ACC112 (cell line): ENCODE measurements around the gene RALGPS2.
"Not testable (repeated sequence)": the region's sequence is repeated elsewhere in the genome, so short reads cannot be mapped to it uniquely, and the experiment has no call there.

Source experiments
- H2AFZ ChIP-seq: fragments of 200-600 bp; sonication (generic); one replicate; pipeline ENCODE4 v1.6.0; 2017; ENCODE audit warnings: antibody characterized with exemption, low read length; ENCODE audit not compliant: unreplicated experiment
- H3K27ac ChIP-seq: fragments of 200-600 bp; sonication (generic); 2 replicates; pipeline ENCODE4 v1.5.1; 2014; ENCODE audit warnings: low read depth, mild to moderate bottlenecking, antibody characterized with exemption, low read length, moderate library complexity
- H3K27me3 ChIP-seq: fragments of 200-600 bp; sonication (generic); 2 replicates; pipeline ENCODE4 v1.6.1; 2014; ENCODE audit warnings: mild to moderate bottlenecking, antibody characterized with exemption, low read length, moderate library complexity, mixed read lengths; ENCODE audit not compliant: insufficient read depth
- H3K36me3 ChIP-seq: fragments of 200-600 bp; sonication (generic); 2 replicates; pipeline ENCODE4 v1.6.1; 2016; ENCODE audit warnings: mild to moderate bottlenecking, antibody characterized with exemption, low read length, moderate library complexity, mixed read lengths; ENCODE audit not compliant: insufficient read depth
- H3K4me1 ChIP-seq: fragments of 200-600 bp; sonication (generic); one replicate; pipeline ENCODE4 v1.6.1; 2016; ENCODE audit warnings: low read length, mixed read lengths; ENCODE audit not compliant: insufficient read depth, unreplicated experiment, control insufficient read depth
- H3K4me3 ChIP-seq: fragments of 200-600 bp; sonication (generic); 2 replicates; pipeline ENCODE4 v1.5.1; 2014; ENCODE audit warnings: mild to moderate bottlenecking, low read depth, low read length
- H3K79me2 ChIP-seq: fragments of 200-600 bp; sonication (generic); one replicate; pipeline ENCODE4 v1.6.0; 2016; ENCODE audit warnings: low read length; ENCODE audit not compliant: control insufficient read depth, unreplicated experiment, insufficient read depth

RALGPS2 gene

DNA sequence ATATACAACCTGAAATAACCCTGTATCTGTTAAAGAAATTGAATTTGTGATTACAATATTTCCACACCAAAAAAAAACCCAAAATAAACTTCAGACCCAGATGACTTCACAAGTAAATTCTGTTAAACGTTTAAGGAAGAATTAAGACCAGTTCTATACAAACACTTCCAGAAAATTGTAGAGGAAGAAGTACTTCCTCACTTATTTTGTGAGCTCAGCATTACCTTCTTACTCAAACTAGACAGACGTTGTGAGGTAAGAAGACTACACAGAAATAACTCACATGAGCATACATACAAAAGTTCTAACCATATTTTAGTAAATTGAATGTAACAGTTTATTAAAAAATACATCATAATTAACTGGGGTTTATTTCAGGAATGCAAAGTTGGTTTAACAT lies 18.8 kb downstream of the RALGPS2 start:
- Histone ChIP-seq H3K4me1 (peaks cover 4% of the 10 kb centered on the region), H3K4me3 (no peak overlapping the region), H3K36me3 (peaks cover 26% of the 10 kb centered on the region), H3K27ac (no peak overlapping the region), H2AFZ (no peak overlapping the region), H3K27me3 (no peaks in the 10 kb centered on the region), H3K79me2 (no peaks in the 10 kb centered on the region)

DNA sequence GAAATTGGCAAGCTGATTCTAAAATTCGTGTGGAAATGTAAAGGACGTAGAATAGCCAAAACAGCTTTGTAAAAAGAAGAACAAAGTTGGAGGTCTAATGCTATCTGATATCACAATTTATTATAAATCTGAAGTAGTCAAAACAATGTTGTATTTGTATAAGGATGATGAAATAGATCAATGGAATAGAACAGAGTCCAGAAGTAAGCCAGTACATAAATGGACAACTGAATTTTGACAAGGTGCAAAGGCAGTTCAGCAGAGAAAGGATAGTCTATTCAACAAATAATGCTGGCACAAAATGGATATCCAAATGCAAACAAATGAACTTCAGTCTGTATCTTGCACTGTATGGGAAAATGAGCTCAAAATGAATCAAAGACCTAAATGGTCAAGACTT lies 20.2 kb downstream of the RALGPS2 start:
- H3K36me3 ChIP-seq, result peaks cover 26% of the 10 kb centered on the region
- H3K79me2 ChIP-seq, result no peaks in the 10 kb centered on the region

DNA sequence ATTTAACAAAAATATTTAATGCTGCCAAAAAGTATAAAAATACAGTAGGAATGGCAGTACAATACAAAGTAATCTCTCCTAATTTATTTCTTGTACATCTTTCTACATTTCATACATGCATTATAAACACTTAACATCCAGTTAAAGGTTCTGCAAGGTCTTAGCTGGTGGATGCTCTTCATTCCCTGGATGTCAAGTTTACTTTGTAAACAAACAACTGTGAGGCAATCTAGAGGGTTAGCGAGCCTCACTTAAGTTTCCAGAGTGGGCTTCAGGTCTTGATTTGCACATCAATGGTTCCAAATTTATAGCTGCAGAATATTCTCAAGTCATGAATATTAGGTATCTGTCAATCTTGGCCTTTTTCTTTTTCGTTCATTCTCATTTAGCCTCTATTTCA lies 21.3 kb downstream of the RALGPS2 start:
- Histone ChIP-seq H2AFZ (no peak overlapping the region), H3K27me3 (no peaks in the 10 kb centered on the region), H3K4me3 (no peak overlapping the region), H3K27ac (no peak overlapping the region), H3K4me1 (no peaks in the 10 kb centered on the region), H3K79me2 (no peaks in the 10 kb centered on the region), H3K36me3 (peaks cover 22% of the 10 kb centered on the region)

More for the DNA sequence above, 20.2 kb downstream of the RALGPS2 start:
- no peaks in the 10 kb centered on the region for H3K27me3 ChIP-seq
- H2AFZ ChIP-seq, result no peak overlapping the region
- H3K27ac ChIP-seq, result no peak overlapping the region
- H3K4me1 ChIP-seq, result no peaks in the 10 kb centered on the region
- H3K4me3 ChIP-seq, result no peak overlapping the region

DNA sequence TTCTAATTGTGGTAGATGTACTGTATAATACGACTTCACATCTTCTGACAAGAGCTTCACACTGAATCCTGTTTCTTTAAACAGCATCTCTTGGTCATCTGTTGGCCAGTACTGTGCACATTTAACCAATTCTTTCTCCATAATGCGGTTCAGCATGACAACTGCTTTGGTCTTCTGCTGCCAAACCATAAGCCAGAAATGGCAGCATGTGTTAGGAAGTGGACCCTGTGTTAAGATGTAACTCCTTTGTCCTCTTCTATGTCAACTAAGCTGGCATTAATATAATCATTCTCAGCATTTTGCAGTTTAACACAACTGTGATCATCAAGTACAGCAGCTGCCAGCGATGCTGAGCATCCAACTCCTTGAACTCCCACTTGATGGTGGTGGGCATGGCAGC lies 22.3 kb downstream of the RALGPS2 start:
- not testable (repeated sequence) for H3K4me1 ChIP-seq, H3K27ac ChIP-seq, H3K4me3 ChIP-seq, H2AFZ ChIP-seq, H3K27me3 ChIP-seq, H3K79me2 ChIP-seq
- peaks cover 15% of the 10 kb centered on the region for H3K36me3 ChIP-seq

DNA sequence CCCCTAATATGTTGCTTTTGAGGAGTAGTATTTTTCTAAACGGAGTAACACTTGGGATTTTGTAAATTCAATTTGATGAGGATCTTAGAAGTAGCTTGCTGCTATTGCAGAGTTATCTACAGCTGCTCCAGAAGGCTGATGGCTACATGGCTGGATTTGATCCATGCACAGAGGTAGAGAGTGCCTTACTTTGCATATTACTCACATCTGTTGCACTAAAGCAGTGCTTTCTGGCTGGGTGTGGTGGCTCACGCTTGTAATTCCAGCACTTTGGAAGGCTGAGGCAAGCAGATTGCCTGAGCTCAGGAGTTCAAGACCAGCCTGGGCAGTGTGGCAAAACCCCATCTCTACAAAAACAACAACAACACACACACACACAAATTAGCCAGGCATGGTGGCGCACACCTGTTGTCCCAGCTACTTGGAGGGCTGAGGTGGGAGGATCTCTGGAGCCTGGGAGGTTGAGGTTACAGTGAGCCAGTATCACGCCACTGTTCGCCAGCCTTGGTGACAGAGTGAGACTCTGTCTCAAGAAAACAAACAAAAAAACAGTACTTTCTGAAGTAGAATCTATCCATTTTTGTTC lies 24.6 kb downstream of the RALGPS2 start:
- H3K36me3 ChIP-seq, result no peaks in the 10 kb centered on the region
- no peak overlapping the region for H3K27ac ChIP-seq

DNA sequence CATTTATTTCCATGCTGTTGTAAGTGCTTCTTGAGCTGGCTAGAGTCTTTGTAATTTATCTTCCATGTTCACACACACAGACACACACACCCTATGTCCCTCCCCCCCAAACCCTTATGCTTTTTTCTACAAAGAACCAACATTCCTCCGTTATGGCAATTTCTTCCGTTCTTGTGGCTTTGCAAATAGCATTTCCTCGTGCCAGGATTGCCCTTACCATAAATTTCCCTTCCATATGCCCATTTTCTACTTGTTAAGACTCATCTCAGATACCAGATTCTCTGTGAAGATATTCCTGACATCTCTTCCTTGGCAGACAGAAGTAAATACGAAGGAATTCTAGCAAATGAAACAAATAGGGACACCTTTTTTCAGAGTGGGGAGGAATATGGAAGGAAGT lies 26.0 kb downstream of the RALGPS2 start:
- H3K79me2 ChIP-seq, result no peaks in the 10 kb centered on the region
- no peak overlapping the region for H3K4me3 ChIP-seq
- H3K36me3 ChIP-seq, result no peaks in the 10 kb centered on the region
- peaks cover 10% of the 10 kb centered on the region for H3K4me1 ChIP-seq
- no peak overlapping the region for H2AFZ ChIP-seq
- H3K27ac ChIP-seq, result no peak overlapping the region
- no peaks in the 10 kb centered on the region for H3K27me3 ChIP-seq

More for the DNA sequence above, 24.6 kb downstream of the RALGPS2 start:
- H3K4me1 ChIP-seq, result peaks cover 10% of the 10 kb centered on the region
- no peak overlapping the region for H2AFZ ChIP-seq
- H3K4me3 ChIP-seq, result no peak overlapping the region
- H3K79me2 ChIP-seq, result no peaks in the 10 kb centered on the region
- H3K27me3 ChIP-seq, result no peaks in the 10 kb centered on the region

DNA sequence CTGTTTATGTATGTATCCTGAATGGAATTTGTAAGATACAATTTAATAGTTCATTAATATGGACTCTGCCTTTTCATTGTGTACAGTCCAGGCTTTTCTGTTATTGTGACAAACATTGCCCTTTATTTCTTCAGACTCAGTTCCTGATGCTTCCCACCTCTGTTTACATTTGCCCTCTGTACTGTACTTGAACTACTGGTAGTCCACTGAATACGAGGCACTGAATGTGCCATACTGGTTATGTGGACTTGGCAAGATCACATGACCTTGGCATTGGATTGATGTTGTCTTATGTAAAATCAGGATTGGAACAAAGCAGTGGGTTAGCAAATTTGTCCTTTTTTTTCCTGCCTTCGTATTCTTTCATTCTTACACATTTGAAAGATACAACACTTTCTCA lies 27.8 kb downstream of the RALGPS2 start:
- H3K36me3 ChIP-seq, result no peaks in the 10 kb centered on the region

DNA sequence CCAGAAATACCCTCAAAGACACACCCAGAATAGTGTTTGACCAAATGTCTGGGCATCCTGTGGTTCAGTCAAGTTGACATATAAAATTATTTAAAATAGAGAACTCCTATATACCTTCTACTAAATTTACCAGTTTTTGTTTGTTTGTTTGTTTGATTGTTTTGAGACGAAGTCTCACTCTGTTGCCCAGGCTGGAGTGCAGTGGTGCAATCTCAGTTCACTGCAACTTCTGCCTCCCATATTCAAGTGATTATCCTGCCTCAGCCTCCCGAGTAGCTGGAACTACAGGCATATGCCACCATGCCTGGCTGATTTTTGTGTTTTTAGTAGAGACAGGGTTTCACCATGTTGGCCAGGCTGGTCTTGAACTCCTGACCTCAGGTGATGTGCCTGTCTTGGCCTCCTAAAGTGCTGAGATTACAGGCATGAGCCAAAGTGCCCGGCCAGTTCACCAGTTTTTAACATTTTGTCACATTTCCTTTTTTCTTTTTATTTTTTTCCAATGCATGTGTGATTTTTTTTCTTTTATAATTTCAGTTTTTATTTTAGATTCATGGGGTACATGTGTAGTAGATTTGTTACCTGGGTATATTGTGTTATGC lies 29.7 kb downstream of the RALGPS2 start:
- not testable (repeated sequence) for H2AFZ ChIP-seq, H3K4me1 ChIP-seq, H3K79me2 ChIP-seq, H3K27me3 ChIP-seq, H3K4me3 ChIP-seq, H3K36me3 ChIP-seq, H3K27ac ChIP-seq

More for the DNA sequence above, 27.8 kb downstream of the RALGPS2 start:
- Histone ChIP-seq H2AFZ (no peak overlapping the region), H3K4me3 (no peak overlapping the region), H3K27me3 (no peaks in the 10 kb centered on the region), H3K4me1 (peaks cover 10% of the 10 kb centered on the region), H3K27ac (no peak overlapping the region), H3K79me2 (peaks cover 3% of the 10 kb centered on the region)

DNA sequence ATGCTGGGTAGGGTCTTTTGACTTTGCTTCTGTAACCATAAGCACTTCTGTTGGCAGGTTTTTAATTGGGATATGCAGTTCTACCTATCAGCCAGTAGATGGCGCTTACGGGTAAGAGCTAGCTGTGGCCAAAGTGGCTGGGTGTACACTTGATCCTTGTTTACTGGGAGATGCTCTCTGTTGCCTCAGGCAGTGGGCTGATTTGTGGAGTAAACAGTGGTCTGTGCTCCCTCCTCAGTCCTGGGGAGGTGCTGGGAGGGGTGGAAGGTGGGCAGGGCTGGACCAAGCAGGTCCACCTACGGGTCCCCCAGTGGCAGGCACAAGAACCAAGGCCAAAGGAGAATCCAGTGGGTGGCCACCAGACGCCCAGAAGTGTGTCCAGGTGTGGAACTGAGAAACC lies 43.4 kb downstream of the RALGPS2 start:
- Histone ChIP-seq H3K36me3 (no peaks in the 10 kb centered on the region), H3K4me1 (no peaks in the 10 kb centered on the region), H3K27ac (no peak overlapping the region), H3K27me3 (no peaks in the 10 kb centered on the region), H3K79me2 (peaks cover 2% of the 10 kb centered on the region), H2AFZ (no peak overlapping the region), H3K4me3 (no peak overlapping the region)

DNA sequence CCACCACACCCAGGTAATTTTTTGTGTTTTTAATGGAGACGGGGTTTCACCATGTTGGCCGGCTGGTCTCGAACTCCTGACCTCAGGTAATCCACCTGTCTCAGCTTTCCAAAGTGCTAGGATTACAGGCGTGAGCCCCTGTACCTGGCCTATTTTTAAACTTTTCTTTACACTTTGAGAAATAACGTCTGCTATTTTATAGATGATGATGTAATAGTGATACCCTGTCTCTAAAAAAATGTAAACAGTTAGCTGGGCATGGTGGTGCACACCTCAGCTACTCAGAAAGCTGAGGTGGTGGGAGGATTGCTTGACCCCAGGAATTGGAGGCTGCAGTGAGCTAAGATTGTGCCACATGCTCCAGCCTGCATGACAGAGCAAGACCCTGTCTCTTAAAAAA lies 47.9 kb downstream of the RALGPS2 start:
- H3K27ac ChIP-seq, result no peak overlapping the region
- H3K36me3 ChIP-seq, result no peaks in the 10 kb centered on the region
- H3K4me1 ChIP-seq, result no peaks in the 10 kb centered on the region
- H2AFZ ChIP-seq, result no peak overlapping the region
- H3K79me2 ChIP-seq, result peaks cover 2% of the 10 kb centered on the region
- no peak overlapping the region for H3K4me3 ChIP-seq
- H3K27me3 ChIP-seq, result no peaks in the 10 kb centered on the region

DNA sequence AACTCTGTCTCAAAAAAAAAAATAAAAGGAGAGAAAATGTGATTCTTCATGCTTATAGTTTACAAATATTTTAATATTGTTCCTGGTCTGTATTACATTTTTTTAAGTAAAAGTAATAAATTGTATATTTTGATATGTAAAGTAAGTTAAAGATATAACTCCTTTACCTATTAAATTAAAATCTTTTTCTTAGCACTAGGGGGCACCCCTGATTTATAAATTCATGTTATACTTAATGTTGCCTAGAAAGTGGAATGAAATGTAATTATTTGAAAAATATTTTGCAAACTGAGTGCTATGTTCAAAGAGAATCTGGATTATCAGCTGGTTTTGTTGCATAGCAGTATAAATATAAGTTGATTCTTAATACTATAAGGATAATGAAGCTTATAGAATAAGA lies 49.2 kb downstream of the RALGPS2 start:
- Histone ChIP-seq H3K4me1 (no peaks in the 10 kb centered on the region), H3K4me3 (no peak overlapping the region), H3K79me2 (no peaks in the 10 kb centered on the region), H3K27ac (no peak overlapping the region), H2AFZ (no peak overlapping the region), H3K36me3 (no peaks in the 10 kb centered on the region), H3K27me3 (no peaks in the 10 kb centered on the region)
